CD4-positive, CD25-positive, alpha-beta regulatory T cell (primary cell): ENCODE data around the gene AHSA1. TPM values are rescaled to one million over a fixed set of nuclear protein-coding genes. Genes with fewer than 3 reads are reported as not detected.

Source experiments
- ATAC-seq, 2 donors: fragments of 150-1000 bp; cut with Tn5 transposase; one replicate each; pipeline ENCODE4 v1.10.0; 2021; ENCODE audit warnings: low read depth in 2 of 2, moderate number of reproducible peaks in 2 of 2, moderate library complexity in 1 of 2
- DNase-seq, 3 donors: peaks; one replicate each; pipeline versions ENCODE4 v3.0.0 to v3.0.0-alpha.2; 2012 to 2022; ENCODE audit warnings: mixed read lengths in 1 of 3
- H3K27ac ChIP-seq: one replicate; pipeline ENCODE4 v1.7.0; 2013; ENCODE audit warnings: mild to moderate bottlenecking, low read length; ENCODE audit not compliant: insufficient read depth, poor library complexity, severe bottlenecking
- H3K27me3 ChIP-seq: one replicate; pipeline ENCODE4 v1.7.0; 2013; ENCODE audit warnings: low read length; ENCODE audit not compliant: control insufficient read depth, insufficient read depth
- H3K36me3 ChIP-seq: one replicate; pipeline ENCODE4 v1.7.0; 2013; ENCODE audit warnings: mild to moderate bottlenecking, low read length, moderate library complexity; ENCODE audit not compliant: control insufficient read depth, insufficient read depth
- H3K4me1 ChIP-seq: 2 replicates; pipeline ENCODE4 v1.7.0; 2013; ENCODE audit warnings: mild to moderate bottlenecking, low read length; ENCODE audit not compliant: insufficient read depth, control insufficient read depth, poor library complexity, severe bottlenecking
- H3K4me3 ChIP-seq: one replicate; pipeline ENCODE4 v1.7.0; 2013; ENCODE audit warnings: low read depth, mild to moderate bottlenecking, low read length, moderate library complexity
- H3K9me3 ChIP-seq, 2 experiments: 1 replicate in 1 of 2; 2 replicates in 1 of 2; pipeline ENCODE4 v1.7.0; 2013; ENCODE audit warnings: low read length in 2 of 2, mild to moderate bottlenecking in 1 of 2, moderate library complexity in 1 of 2; ENCODE audit not compliant: control insufficient read depth in 2 of 2
- H3K27ac Mint-ChIP-seq, 3 donors: one replicate each; pipeline ENCODE4 v1.8.0; 2020 to 2022; ENCODE audit warnings: mild to moderate bottlenecking in 3 of 3, mixed read lengths in 3 of 3, moderate library complexity in 2 of 3
- H3K27me3 Mint-ChIP-seq: one replicate; pipeline ENCODE4 v1.8.0; 2022; ENCODE audit warnings: mild to moderate bottlenecking, mixed read lengths
- H3K36me3 Mint-ChIP-seq: one replicate; pipeline ENCODE4 v1.8.0; 2020; ENCODE audit warnings: mixed read lengths
- H3K4me1 Mint-ChIP-seq, 4 donors: one replicate each; pipeline ENCODE4 v1.8.0; 2020 to 2022; ENCODE audit warnings: mixed read lengths in 4 of 4, mild to moderate bottlenecking in 1 of 4
- H3K4me3 Mint-ChIP-seq, 4 donors: one replicate each; pipeline ENCODE4 v1.8.0; 2020 to 2022; ENCODE audit warnings: mild to moderate bottlenecking in 4 of 4, mixed read lengths in 4 of 4, moderate library complexity in 3 of 4
- H3K9me3 Mint-ChIP-seq, 7 donors: one replicate each; pipeline ENCODE4 v1.8.0; 2020 to 2022; ENCODE audit warnings: mixed read lengths in 7 of 7, mild to moderate bottlenecking in 3 of 7, moderate library complexity in 2 of 7
- polyA plus RNA-seq, 4 donors: library from polyadenylated mRNA; unstranded; fragments of 300-500 nt; fragmentation: Illumina TruSeq; gene quantifications; one replicate each; pipeline ENCODE4 v1.2.3, GENCODE V29; 2021
- total RNA-seq: library from RNA; stranded (reverse); gene quantifications from one replicate; pipeline ENCODE4 v1.2.3, GENCODE V29; 2022

The AHSA1 gene
- total and polyA plus RNA-seq, 5 donors from 2014 or later = 66.9 to 134 (median 118) TPM

- H3K27me3 Mint-ChIP-seq = no peaks in the 10 kb centered on the region
- H3K4me1 Mint-ChIP-seq = no peaks in the 10 kb centered on the region
- Histone ChIP-seq H3K36me3 (peaks cover 50% of the 10 kb centered on the region), H3K27ac (no peak overlapping the region), H3K27me3 (no peaks in the 10 kb centered on the region), H3K9me3 (no peaks in the 10 kb centered on the region), H3K4me1 (no peaks in the 10 kb centered on the region), H3K4me3 (no peak overlapping the region)
- no peak for ATAC-seq
- H3K9me3 Mint-ChIP-seq = no peaks in the 10 kb centered on the region
- H3K27ac Mint-ChIP-seq = no peak overlapping the region
- H3K36me3 Mint-ChIP-seq = peaks cover 57% of the 10 kb centered on the region
- no peak overlapping the region for H3K4me3 Mint-ChIP-seq
- no peak for DNase-seq
These were observed 53.7 kb downstream of the AHSA1 start for GRCh38 chr14:77511486-77512162.

GRCh38 chr14:77516126-77516525 lies 58.2 kb downstream of the AHSA1 start:
- H3K36me3 ChIP-seq = peaks cover 58% of the 10 kb centered on the region
- H3K27me3 Mint-ChIP-seq = no peaks in the 10 kb centered on the region
- DNase-seq = no peak
- no peaks in the 10 kb centered on the region for H3K9me3 ChIP-seq
- no peak overlapping the region for H3K4me3 ChIP-seq
- ATAC-seq = no peak
- no peaks in the 10 kb centered on the region for H3K27me3 ChIP-seq
- no peak overlapping the region for H3K27ac ChIP-seq
- H3K4me3 Mint-ChIP-seq = no peak overlapping the region
- H3K9me3 Mint-ChIP-seq = no peaks in the 10 kb centered on the region
- H3K4me1 Mint-ChIP-seq = no peaks in the 10 kb centered on the region
- peaks cover 62% of the 10 kb centered on the region for H3K36me3 Mint-ChIP-seq
- H3K4me1 ChIP-seq = no peaks in the 10 kb centered on the region
- H3K27ac Mint-ChIP-seq = no peak overlapping the region

Other genes starting within 250 kb of the AHSA1 start
- gene NGB, start 186.9 kb upstream of the AHSA1 start, total RNA-seq = not detected
- not detected for gene NGB, start 186.9 kb upstream of the AHSA1 start, polyA plus RNA-seq
- 11.3 TPM for gene POMT2, start 137.2 kb upstream of the AHSA1 start, total RNA-seq
- 1 to 10 TPM in 3 of 4 donors, under 1 TPM in 1; 0.53 to 2.4 (median 1.4) TPM for gene POMT2, start 137.2 kb upstream of the AHSA1 start, polyA plus RNA-seq
- gene GSTZ1, start 137.1 kb upstream of the AHSA1 start, total RNA-seq = 5.2 TPM
- gene GSTZ1, start 137.1 kb upstream of the AHSA1 start, polyA plus RNA-seq = 10 to 100 TPM in 1 of 4 donors, 1 to 10 TPM in 3; 5.5 to 10.0 (median 9.1) TPM
- gene TMED8, start 81.0 kb upstream of the AHSA1 start, total RNA-seq = 10.5 TPM
- 1 to 10 TPM; 4.3 to 5.0 (median 4.9) TPM for gene TMED8, start 81.0 kb upstream of the AHSA1 start, polyA plus RNA-seq
- 0.42 TPM for gene SAMD15, start 80.7 kb upstream of the AHSA1 start, total RNA-seq
- not detected for gene SAMD15, start 80.7 kb upstream of the AHSA1 start, polyA plus RNA-seq
- gene NOXRED1, start 34.6 kb upstream of the AHSA1 start, total RNA-seq = 0.39 TPM
- gene NOXRED1, start 34.6 kb upstream of the AHSA1 start, polyA plus RNA-seq = under 1 TPM in 2 of 4 donors, not detected in 2; 0.37 to 0.51 TPM
- gene VIPAS39, start 492 bp upstream of the AHSA1 start, total RNA-seq = 16.6 TPM
- 10 to 100 TPM; 12.4 to 14.6 (median 13.4) TPM for gene VIPAS39, start 492 bp upstream of the AHSA1 start, polyA plus RNA-seq
- not detected for gene ISM2, start 40.7 kb downstream of the AHSA1 start, total RNA-seq
- not detected for gene ISM2, start 40.7 kb downstream of the AHSA1 start, polyA plus RNA-seq
- gene SPTLC2, start 158.5 kb downstream of the AHSA1 start, total RNA-seq = 18.1 TPM
- gene SPTLC2, start 158.5 kb downstream of the AHSA1 start, polyA plus RNA-seq = 10 to 100 TPM in 2 of 4 donors, 1 to 10 TPM in 2; 8.9 to 11.4 (median 9.8) TPM
- gene ALKBH1, start 249.9 kb downstream of the AHSA1 start, total RNA-seq = 9.2 TPM
- 10 to 100 TPM in 1 of 4 donors, 1 to 10 TPM in 3; 7.2 to 10.1 (median 8.9) TPM for gene ALKBH1, start 249.9 kb downstream of the AHSA1 start, polyA plus RNA-seq